ENCODE data around the gene TRIM3.
A peak's percentile ranks its signal among the peaks of the same experiment; 100 is the strongest.

Gene TRIM3

DNA sequence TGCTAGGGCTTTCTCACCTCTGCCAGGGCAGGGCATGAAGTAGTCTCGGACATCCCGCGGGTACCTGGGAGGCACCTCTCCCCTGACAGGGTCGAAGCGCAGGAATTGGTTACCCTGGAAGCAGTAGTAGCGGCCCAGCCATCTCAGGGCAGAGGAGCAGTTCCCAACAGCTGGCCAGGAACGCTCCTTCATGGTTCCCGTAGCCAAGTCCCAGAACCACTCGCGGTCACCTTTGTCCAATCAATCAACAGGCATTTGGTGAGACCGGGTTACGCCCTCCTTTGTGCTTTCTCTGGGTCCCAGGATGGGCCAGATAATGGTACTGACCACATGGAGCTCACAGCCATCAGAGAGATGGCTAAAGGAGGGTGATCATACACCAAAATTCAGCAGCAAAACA, 36.3 kb downstream of the TRIM3 start:
- DNase-seq, result no peak

DNA sequence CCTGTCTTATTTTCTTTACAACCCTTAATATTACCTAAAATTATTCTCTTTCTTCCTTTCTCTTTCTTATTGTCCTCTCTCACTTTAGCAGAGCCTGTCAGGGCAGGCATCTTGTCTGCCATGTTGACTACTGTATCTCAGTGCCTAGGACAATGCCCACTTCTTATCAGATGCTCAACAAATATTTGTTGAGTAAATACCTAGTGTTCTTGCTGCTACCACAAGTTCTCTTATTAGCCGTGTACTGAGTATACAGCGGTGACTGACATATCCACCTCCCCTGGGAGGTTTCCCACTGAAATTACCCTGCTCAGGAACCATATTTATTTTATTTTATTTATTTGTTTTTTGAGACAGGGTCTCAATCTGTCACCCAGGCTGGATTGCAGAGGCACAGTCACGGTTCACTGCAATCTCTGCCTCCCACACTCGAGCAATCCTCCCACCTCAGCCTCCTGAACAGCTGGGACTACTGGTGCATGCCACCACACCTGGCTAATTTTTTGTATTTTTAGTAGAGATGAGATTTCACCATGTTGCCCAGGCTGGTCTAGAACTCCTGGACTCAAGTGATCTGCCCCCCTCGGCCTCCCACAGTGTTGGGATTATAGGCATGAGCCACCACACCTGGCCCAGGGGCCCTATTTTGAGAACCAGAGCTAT, 39.6 kb downstream of the TRIM3 start:
- no peak for DNase-seq

DNA sequence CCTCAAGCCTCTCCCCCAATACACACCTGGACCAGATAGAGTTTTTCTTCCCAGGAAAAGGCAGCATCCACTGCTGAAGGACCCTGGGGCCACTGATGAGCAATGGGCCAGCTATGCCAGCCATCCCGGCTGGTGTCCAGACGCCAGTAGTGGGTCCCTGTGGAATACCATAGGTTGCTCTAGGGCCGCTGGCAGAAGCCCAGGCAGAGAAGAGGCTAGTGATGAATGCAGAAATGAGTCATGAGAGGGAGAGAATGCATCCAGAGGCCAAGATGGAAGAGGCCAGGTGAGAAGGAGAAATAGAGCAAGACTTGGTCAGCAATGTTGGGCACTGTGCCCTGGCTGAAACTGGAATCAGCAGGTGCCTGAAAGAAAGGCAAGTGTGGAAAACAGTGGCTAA, 41.9 kb downstream of the TRIM3 start:
- no peak for DNase-seq

DNA sequence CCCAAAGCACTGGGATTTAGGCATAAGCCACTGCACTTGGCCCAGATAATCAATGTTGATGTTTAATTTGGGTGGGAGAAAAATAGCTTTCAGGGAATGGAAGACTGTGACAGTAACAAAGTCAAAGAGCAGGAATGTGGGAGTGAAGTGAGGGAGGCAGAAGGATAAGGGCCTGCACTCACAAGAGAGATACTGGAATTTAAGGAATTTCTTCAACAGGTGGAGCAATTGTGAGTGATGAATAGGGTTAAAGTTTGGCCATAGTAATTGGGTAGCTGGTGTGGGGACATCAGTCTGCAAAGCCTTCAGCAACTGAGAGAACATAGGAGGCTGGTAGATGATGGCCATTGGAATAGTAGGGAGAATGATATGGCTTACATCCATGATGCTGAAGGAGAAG, 46.2 kb downstream of the TRIM3 start:
- DNase-seq, result no peak

DNA sequence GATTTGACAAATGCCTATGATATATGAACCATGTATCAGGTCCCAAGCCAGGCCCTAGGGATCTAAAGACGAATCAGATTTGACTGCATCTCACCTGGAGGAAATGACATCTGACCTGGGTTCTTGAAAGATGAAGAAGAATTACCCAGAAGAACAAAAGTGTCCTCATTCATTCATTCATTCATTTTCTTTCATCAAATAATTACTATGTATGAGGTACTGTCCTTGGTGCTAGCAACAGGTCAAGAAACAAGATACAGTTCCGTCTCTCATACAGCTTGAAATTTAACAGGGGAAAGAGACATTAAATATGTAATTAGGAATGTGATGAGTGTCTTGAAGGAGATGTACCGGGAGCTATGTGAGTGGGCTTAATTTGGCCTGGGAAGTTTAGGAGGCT, 53.1 kb downstream of the TRIM3 start:
- no peak for DNase-seq

DNA sequence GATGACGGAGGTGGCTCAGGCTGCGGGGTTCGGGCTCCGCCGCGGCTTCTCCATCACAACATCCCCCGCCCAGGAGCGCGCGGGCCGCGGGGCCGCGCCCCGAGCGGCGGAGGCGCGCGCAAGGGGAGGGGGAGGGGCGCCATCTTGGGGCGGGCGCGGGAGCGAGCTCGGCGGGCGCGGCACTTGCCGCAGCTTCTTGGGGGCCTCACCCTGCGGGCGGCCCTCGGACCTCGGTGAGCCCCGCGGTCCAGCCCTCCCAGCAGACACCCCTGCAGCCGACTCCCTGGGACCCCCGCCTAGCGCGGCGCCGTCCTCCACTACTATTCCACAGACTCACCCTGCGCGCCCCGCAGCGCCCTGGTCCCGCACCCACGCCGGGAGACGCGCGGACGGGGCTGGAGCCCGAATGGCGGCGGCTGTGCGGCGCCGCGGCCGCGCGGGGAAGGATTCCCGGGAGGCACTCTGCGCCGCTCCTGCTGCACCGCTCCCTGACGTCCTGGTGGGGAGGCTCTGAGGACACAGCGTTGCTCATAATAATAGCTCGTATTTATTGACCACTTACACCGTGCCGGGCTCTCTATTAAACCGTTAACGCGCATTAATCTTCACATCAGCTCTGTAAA, 54.6 kb downstream of the TRIM3 start, which contains the start of gene APBB1:
Gene APBB1 (minus strand): TSS at position 86 of the 623 bp plus-strand sequence. CDS start 7,747 bp downstream, outside the sequence.
- DNase-seq, result peak; percentile 8

DNA sequence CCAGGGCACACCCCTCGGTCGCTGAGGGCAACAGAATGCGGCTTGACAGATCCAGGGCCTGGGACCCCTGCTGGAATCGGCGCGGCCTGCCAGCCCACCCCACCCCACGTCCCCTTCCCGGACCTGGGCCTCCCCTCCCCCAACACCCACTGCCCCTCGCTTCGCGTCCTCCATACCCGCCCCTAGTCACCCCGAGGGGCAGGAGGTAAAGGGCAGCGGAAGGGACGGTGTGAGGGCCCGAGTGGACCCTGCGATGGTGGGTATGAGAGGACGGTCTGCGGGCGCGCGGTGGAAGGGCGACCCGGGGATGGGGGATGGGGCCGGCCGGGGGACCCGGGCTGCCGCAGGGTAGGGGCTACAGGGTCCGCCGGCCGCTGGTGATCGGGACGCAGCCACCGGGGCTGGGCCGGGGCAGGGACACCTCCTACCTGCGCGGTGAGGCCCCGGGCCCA, 55.2 kb downstream of the TRIM3 start:
- DNase-seq, result no peak

DNA sequence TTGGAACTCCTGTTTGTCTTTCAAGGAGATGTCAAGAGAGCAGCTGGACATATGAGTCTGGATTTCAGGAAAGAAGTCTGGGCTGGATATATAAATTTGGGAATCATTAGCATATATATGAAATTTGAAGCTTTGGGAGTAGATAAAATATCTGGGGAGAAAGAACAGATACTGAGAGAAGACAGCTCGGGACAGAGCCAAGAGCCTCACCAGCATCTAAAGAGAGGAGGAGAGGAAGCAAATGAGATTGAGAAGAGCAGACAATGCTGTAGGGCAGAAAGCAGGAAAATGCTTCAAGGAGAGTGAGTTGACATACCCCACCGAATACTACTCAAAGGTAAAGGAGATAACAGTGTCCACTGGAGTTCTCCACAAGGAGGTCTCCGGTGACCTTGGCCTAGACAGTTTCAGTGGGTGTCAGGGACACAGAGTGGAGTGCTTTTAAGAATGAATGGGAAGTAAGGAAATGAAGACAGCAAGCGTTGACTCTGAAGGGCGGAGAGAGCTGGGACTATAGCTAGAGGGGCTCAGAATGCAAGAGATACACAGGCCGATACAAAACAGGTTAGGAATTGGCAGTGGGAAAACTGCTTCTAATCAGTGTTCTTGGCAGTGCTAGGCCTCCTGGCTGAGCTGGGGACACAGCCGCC, 55.7 kb downstream of the TRIM3 start:
- no peak for DNase-seq

DNA sequence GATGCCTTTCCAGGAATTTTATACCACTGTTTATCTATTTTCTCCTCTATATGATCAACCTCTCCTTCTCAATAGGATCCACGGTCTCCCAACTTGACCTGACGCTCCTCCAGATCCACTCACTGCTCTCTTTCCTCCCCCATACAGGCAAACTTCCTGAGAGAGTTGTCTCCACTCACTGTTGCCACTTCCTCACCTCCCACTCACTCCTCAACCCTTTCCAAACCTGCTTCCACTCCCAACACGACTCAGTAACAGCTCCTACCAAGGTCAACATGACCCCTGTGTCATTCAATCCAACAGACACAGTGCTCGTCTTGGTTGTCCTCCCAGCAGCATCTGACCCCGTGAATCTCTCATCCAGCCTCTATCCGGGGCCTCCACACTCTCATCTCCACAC, 57.9 kb downstream of the TRIM3 start:
- no peak for DNase-seq

DNA sequence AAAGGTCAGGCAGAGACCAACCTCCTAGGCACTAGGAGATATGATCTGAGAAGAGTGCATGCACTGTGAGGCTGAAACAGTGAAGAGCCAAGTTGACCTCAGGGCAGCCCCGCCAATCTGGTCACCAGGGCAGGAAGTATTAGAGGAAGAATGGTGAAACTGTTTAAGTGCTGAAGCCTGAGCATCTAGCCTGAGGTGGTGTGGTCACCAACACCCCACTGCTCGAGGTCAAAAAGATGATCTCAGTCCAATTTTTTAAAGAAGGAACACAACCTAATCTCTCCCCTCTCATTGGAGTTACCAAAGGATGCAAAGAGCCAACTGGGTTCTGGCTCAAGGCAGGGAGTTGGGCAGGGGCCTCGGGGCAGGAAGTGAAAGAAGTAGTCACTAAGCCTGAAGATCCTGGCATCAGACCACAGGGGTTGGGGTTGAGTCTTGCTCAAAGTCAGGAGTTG, 58.8 kb downstream of the TRIM3 start:
- no peak for DNase-seq

DNA sequence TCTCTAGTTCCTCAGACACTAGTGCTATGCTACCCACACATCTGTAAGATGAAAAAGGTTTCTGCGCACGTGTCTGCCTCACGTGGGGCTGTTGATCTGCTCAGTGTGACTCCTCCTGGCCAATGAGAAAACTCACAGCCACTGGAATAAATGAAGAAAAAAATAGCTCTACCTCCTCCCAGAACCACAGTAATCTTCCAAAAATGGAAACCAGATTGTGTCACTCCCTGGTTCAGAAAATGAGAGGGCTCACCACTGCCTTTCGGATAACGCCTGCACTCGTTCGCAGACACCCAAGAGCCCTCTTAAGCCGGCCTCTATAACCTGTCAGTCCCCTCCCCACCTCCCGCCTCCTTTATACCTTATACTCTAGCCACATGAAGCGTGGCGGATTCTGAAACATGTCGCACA, 59.9 kb downstream of the TRIM3 start:
- no peak for DNase-seq

DNA sequence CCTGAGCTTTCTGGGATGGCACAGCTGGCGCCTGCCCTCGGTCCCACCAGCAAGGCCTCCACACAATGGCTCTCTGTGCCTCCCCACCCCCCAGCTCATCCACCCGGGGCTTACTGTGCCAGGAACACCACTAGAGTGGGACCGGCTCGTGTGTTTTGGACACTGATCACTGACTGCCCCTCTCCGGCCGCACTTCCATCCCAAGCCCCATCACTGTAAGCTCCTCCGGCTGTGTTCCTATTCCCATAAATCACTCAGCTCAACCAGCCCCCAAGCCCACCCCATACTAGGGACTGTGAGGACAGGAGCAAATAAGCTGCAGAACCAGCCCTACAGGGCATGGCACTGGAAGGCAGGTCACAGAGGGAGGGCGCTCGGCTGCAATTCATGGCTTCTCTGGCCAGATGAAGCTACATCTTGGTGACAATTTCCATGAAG, 62.1 kb downstream of the TRIM3 start:
- DNase-seq, result no peak

DNA sequence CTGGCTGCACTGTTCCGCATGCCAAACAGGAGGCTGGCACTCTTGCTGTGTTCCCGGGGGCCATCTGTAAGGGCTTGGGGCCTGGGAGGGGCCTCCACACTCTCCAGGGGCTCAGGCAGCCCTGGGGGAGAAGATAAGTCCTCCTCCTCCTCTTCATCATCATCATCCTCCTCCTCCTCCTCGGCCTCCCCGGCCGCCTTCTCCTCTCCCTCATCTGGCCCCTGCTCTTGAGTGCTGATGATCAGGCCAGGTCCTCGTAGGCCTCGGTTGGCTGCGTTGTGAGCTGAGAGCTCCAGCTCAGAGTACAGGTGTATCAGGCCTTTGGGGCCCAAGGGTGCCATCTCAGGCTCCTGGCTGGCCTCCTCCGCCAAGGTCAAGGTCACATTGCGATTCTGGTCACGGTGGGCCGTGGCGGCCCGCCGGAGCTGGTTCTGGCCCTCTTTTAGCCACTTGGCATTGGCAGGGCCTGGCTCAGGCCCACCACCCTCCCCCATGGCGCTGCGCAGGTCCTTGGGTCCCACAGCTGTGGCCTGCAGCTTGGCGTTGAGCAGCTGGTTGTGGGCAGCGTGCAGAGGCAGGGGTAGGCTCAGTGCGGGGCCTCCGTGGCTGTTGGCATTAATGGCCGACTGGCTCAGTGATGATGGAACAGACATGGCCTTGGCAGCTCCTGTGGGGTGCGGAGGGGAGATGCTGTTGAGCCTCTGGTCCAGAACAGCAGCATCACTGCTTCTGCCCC, 62.9 kb downstream of the TRIM3 start:
- DNase-seq, result no peak

DNA sequence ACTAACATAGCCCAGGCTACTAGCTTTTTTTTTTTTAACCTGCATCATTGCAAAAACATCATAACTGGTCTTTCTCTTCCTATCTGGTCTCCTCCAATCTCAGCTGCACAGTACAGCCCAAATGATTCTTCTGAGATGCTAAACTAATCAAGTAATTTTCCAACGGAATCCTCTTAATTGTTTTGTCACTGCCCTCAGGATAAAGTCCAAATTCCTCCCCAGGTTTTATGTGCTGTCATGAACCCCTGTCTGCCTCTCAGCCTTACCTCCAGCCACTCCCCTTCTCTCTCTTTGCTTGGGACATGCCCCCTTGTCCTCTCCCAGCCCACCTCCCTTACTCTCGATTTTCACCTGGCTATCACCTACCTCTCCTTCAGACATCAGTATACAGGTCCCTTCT, 67.4 kb downstream of the TRIM3 start:
- no peak for DNase-seq

DNA sequence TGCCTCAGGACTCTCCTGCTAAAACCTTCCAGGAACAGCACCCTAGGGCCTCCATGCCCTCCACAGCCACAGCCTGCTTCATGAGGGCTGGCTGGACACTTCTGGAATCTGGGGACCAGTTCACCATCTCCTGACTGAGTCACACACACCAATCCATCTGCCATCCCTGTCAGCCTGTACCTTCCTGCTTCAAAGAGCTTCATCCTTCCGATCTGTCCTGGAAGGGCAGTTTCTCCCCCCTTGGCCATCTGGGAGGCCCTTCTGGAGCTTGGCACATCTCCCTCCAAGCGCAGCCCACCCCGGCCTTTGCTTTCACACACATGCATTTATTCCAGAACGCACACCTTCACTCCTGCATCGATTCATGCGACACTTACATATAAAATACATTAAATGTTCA, 67.9 kb downstream of the TRIM3 start:
- DNase-seq, result no peak

DNA sequence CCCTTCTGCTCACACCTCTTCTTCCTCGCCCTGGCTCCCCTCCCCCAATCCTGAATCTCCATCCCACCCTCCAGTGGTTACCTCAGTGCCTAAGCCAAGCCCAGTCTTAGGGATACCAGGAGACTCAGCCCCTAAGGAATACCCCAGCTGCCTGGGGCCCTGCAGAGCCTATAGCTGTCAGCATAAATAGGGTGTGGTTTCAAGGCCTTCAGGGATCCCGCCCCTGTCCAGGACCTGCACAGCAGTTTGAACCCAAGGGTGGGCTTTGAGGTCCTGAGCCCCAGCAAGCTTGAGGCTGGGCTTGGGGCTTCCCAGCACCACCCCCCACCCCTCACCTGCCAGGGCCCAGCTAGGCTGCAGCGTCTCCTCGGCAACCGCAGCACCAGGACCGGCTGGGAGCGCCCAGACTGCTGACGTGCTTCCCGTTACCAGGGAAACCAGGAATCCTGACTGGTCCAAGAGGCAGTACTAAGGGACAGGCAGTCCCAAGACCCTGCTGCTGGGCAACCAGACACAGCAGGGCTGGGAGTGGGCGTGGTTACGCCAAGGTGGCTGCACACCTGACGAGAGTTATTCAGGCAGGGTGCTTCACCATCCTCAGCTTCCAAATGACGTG, 68.6 kb downstream of the TRIM3 start:
- no peak for DNase-seq

DNA sequence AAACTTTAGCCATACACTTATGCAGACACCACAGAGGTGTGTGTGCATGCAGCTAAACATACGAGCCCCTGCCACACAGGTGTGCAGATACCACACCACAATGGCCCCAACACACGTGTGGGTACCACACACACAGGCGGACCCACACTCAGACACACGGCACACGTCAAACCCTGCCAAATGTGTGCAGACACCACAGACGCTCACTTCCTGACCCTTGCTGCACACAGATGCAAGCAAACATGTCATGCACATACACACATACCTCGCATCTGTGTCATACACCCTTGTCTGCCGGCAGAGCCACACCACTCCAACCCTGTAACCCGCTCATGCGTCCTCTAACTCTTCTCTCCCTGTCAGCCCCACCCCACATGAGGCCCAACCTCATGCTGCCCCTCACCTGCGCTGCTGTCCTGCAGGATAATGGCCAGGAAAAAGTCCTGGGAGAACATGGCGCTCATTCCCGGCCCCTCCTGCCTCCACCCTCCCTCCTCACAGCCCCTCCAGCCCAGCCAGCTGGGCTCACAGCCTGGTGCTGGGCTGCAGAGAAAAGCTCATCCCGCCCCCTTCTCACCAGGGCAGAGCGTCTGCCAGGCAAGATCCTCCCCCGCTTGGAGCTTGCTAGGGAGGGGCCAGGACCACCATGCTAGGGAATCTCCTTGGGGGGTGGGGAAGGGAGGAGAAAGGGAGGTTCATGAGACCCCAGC, 69.2 kb downstream of the TRIM3 start:
- DNase-seq, result no peak

DNA sequence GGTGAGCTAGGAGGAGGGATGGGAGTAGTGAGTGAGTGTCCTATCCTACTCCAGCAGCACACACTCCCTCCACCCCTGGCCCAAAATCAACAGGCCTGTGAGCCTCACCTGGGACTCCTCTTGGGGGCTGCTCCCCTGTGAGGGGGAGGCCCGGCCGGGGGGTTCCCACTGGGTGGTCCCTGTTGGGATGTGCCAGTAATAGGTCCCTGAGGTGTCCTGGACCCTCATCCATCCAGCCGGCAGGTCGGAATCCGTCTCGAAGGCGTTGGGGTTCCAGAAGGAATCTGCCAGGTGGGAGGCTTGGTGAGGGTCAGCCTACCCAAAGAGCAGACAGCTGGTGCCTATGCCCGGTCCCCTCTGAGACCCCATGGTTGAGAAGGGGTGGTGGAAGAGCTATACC, 70.2 kb downstream of the TRIM3 start:
- DNase-seq, result no peak

DNA sequence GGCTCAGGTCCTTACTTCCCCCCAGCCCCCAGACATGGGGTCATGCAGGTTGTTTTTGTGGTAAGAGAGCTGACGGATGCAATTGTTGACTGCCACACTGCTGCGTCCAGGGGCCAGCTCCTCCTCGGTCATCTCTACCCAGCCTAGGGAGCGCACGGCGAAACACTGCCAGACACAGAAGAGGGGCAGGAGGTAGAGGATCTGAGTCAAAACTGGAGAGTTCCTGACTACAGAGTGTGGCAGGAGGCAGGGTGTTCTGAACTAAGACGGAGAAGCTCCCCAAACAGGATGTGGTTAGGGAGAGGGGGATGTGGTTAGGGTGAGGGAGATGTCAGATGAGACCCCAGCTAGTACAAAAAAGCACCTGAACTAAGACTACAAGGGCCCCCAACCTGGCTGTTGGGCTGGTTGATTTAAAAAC, 71.2 kb downstream of the TRIM3 start:
- no peak for DNase-seq

DNA sequence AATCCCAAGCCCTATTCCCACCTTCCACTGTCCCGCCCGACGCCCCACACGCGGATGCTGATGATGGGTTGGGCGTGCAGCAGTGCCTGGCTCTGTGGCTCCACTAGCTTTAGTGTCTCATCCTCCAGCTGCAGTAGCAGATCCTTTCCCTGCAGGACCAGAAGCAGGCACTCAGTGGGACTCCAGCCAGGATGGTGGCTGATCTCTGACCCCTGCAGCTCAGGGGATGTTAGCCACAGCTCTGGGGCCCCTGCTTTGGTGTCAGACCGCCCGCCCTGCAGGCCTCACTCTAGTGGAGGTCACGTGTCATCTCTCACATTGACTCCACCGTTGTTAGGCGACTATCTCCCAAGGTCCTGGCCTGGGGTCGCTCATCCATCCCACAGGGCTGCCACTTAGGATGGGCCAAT, 71.7 kb downstream of the TRIM3 start:
- DNase-seq, result no peak

DNA sequence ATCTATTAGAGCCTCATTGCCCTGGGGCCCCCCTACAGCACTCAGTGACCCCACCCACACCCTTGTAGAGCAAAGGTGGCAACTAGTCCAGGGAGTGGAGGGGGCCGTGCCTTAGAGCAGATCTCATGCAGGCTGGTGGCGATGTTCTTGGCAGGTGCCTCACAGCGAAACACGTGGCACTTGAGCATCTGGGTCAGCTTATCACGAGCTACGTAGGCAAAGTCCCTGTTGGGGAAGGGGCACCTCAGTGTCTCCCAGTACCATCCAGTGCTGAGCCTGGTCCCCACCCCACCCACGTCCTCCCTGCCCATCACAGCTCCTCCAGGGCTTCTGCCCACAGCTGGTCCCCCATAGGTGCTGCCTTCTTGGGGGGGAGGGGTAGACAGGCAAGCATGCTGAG, 72.3 kb downstream of the TRIM3 start:
- DNase-seq, result no peak
